ENCODE results near the gene SLC38A4.

Gene SLC38A4

GRCh38 chr12:46824709-46825108 lies 1.1 kb downstream of the SLC38A4 start:
- H2BK12ac ChIP-seq (ENCODE audit: low read length) = no peak overlapping the region
- H4K8ac ChIP-seq (ENCODE audit: low read depth, low read length) = no peak overlapping the region
- no peak overlapping the region for H2AFZ ChIP-seq (ENCODE audit: low read length)
- no peak overlapping the region for H2BK5ac ChIP-seq (ENCODE audit: low read length)
- H3K18ac ChIP-seq (ENCODE audit: low read length) = no peak overlapping the region
- no peaks in the 10 kb centered on the region for H3K9me3 ChIP-seq (replicated peaks in 1 of 2; ENCODE audit: control insufficient read depth in 2 of 2, insufficient read depth in 1 of 2, low read depth in 1 of 2, low read length in 2 of 2)
- H3K27me3 ChIP-seq (ENCODE audit: control insufficient read depth in 3 of 3, insufficient read depth in 3 of 3, low read depth in 1 of 3, low read length in 3 of 3) = peaks cover 0 to 11% (median 0%) of the 10 kb centered on the region in 3 experiments
- H2BK15ac ChIP-seq (ENCODE audit: low read length) = no peak overlapping the region
- no peak overlapping the region for H3K14ac ChIP-seq (ENCODE audit: low read length)
- no peak for DNase-seq (ENCODE audit: low spot score)
- H3K4ac ChIP-seq (ENCODE audit: low read length) = no peak overlapping the region
- no peak overlapping the region for H3K23ac ChIP-seq (ENCODE audit: low read depth, low read length, poor library complexity)
- H3K79me1 ChIP-seq (ENCODE audit: low read depth, low read length) = no peaks in the 10 kb centered on the region
- H3K4me1 ChIP-seq (ENCODE audit: control insufficient read depth in 2 of 2, insufficient read depth in 1 of 2, low read depth in 1 of 2, low read length in 2 of 2) = peaks cover 0 to 3% of the 10 kb centered on the region in 2 donors
- H3K4me3 ChIP-seq (ENCODE audit: low read length in 2 of 2) = no peak overlapping the region
- H2AK5ac ChIP-seq (ENCODE audit: low read depth, low read length) = no peak overlapping the region
- WGBS, 2 donors (ENCODE audit: extremely low coverage in 2 of 2, insufficient read length in 2 of 2, insufficient replicate concordance in 1 of 2) = no CpG with 5 or more reads among the region's 2 CpGs
- no peak overlapping the region for H3K9ac ChIP-seq (ENCODE audit: low read depth, low read length, poor library complexity)
- no peak overlapping the region for H4K91ac ChIP-seq (ENCODE audit: low read depth, low read length, poor library complexity)
- H3K36me3 ChIP-seq (replicated peaks in 1 of 2; ENCODE audit: control insufficient read depth in 2 of 2, insufficient read depth in 2 of 2, low read length in 2 of 2) = no peaks in the 10 kb centered on the region
- no peak overlapping the region for H3K4me2 ChIP-seq (ENCODE audit: insufficient read depth, low read length, poor library complexity, severe bottlenecking)
- H3K27ac ChIP-seq (replicated peaks; ENCODE audit: low read length) = no peak overlapping the region
- H2BK120ac ChIP-seq (ENCODE audit: low read depth, low read length) = no peak overlapping the region

- Histone ChIP-seq H3K9ac (ENCODE audit: low read depth, low read length, poor library complexity) (no peak overlapping the region), H3K9me3 (replicated peaks in 1 of 2; ENCODE audit: control insufficient read depth in 2 of 2, insufficient read depth in 1 of 2, low read depth in 1 of 2, low read length in 2 of 2) (no peaks in the 10 kb centered on the region), H3K4me2 (ENCODE audit: insufficient read depth, low read length, poor library complexity, severe bottlenecking) (no peak overlapping the region), H3K27me3 (ENCODE audit: control insufficient read depth in 3 of 3, insufficient read depth in 3 of 3, low read depth in 1 of 3, low read length in 3 of 3) (no peaks in the 10 kb centered on the region), H4K8ac (ENCODE audit: low read depth, low read length) (no peak overlapping the region), H4K91ac (ENCODE audit: low read depth, low read length, poor library complexity) (no peak overlapping the region), H3K18ac (ENCODE audit: low read length) (no peak overlapping the region), H2AK5ac (ENCODE audit: low read depth, low read length) (no peak overlapping the region), H3K4me3 (ENCODE audit: low read length in 2 of 2) (no peak overlapping the region), H3K4ac (ENCODE audit: low read length) (no peak overlapping the region), H2BK12ac (ENCODE audit: low read length) (no peak overlapping the region), H2AFZ (ENCODE audit: low read length) (no peak overlapping the region), H2BK120ac (ENCODE audit: low read depth, low read length) (no peak overlapping the region), H3K79me1 (ENCODE audit: low read depth, low read length) (no peaks in the 10 kb centered on the region), H3K14ac (ENCODE audit: low read length) (no peak overlapping the region), H2BK5ac (ENCODE audit: low read length) (no peak overlapping the region), H3K27ac (replicated peaks; ENCODE audit: low read length) (no peak overlapping the region), H3K23ac (ENCODE audit: low read depth, low read length, poor library complexity) (no peak overlapping the region), H3K36me3 (replicated peaks in 1 of 2; ENCODE audit: control insufficient read depth in 2 of 2, insufficient read depth in 2 of 2, low read length in 2 of 2) (no peaks in the 10 kb centered on the region), H2BK15ac (ENCODE audit: low read length) (no peak overlapping the region), H3K4me1 (ENCODE audit: control insufficient read depth in 2 of 2, insufficient read depth in 1 of 2, low read depth in 1 of 2, low read length in 2 of 2) (no peaks in the 10 kb centered on the region)
- no peak for DNase-seq (ENCODE audit: low spot score)
Measured at GRCh38 chr12:46818642-46819041, 7.2 kb downstream of the SLC38A4 start.

- no peak overlapping the region for H3K4ac ChIP-seq (ENCODE audit: low read length)
- H3K4me1 ChIP-seq (ENCODE audit: control insufficient read depth in 2 of 2, insufficient read depth in 1 of 2, low read depth in 1 of 2, low read length in 2 of 2) = peaks cover 0 to 3% of the 10 kb centered on the region in 2 donors
- no peaks in the 10 kb centered on the region for H3K79me1 ChIP-seq (ENCODE audit: low read depth, low read length)
- no peak overlapping the region for H4K8ac ChIP-seq (ENCODE audit: low read depth, low read length)
- H3K36me3 ChIP-seq (replicated peaks in 1 of 2; ENCODE audit: control insufficient read depth in 2 of 2, insufficient read depth in 2 of 2, low read length in 2 of 2) = no peaks in the 10 kb centered on the region
- WGBS, 2 donors (ENCODE audit: extremely low coverage in 2 of 2, insufficient read length in 2 of 2, insufficient replicate concordance in 1 of 2) = no CpG with 5 or more reads among the region's 2 CpGs
- DNase-seq (ENCODE audit: low spot score) = no peak
- H3K14ac ChIP-seq (ENCODE audit: low read length) = no peak overlapping the region
- no peak overlapping the region for H3K27ac ChIP-seq (replicated peaks; ENCODE audit: low read length)
- H3K4me3 ChIP-seq (ENCODE audit: low read length in 2 of 2) = no peak overlapping the region
- no peak overlapping the region for H3K18ac ChIP-seq (ENCODE audit: low read length)
- H2BK5ac ChIP-seq (ENCODE audit: low read length) = no peak overlapping the region
- no peak overlapping the region for H4K91ac ChIP-seq (ENCODE audit: low read depth, low read length, poor library complexity)
- H2BK120ac ChIP-seq (ENCODE audit: low read depth, low read length) = no peak overlapping the region
- no peak overlapping the region for H2BK15ac ChIP-seq (ENCODE audit: low read length)
- H2AFZ ChIP-seq (ENCODE audit: low read length) = no peak overlapping the region
- H3K4me2 ChIP-seq (ENCODE audit: insufficient read depth, low read length, poor library complexity, severe bottlenecking) = no peak overlapping the region
- H2AK5ac ChIP-seq (ENCODE audit: low read depth, low read length) = no peak overlapping the region
- no peaks in the 10 kb centered on the region for H3K9me3 ChIP-seq (replicated peaks in 1 of 2; ENCODE audit: control insufficient read depth in 2 of 2, insufficient read depth in 1 of 2, low read depth in 1 of 2, low read length in 2 of 2)
- H3K9ac ChIP-seq (ENCODE audit: low read depth, low read length, poor library complexity) = no peak overlapping the region
- H3K23ac ChIP-seq (ENCODE audit: low read depth, low read length, poor library complexity) = no peak overlapping the region
- no peak overlapping the region for H2BK12ac ChIP-seq (ENCODE audit: low read length)
- no peaks in the 10 kb centered on the region for H3K27me3 ChIP-seq (ENCODE audit: control insufficient read depth in 3 of 3, insufficient read depth in 3 of 3, low read depth in 1 of 3, low read length in 3 of 3)
Measured at GRCh38 chr12:46815809-46816208, 10.0 kb downstream of the SLC38A4 start.

- Histone ChIP-seq H4K91ac (ENCODE audit: low read depth, low read length, poor library complexity) (no peak overlapping the region), H3K9ac (ENCODE audit: low read depth, low read length, poor library complexity) (no peak overlapping the region), H3K23ac (ENCODE audit: low read depth, low read length, poor library complexity) (no peak overlapping the region), H3K4me3 (ENCODE audit: low read length in 2 of 2) (no peak overlapping the region), H3K9me3 (replicated peaks in 1 of 2; ENCODE audit: control insufficient read depth in 2 of 2, insufficient read depth in 1 of 2, low read depth in 1 of 2, low read length in 2 of 2) (no peaks in the 10 kb centered on the region), H3K14ac (ENCODE audit: low read length) (no peak overlapping the region), H2BK5ac (ENCODE audit: low read length) (no peak overlapping the region), H3K4ac (ENCODE audit: low read length) (no peak overlapping the region), H3K27me3 (ENCODE audit: control insufficient read depth in 3 of 3, insufficient read depth in 3 of 3, low read depth in 1 of 3, low read length in 3 of 3) (no peaks in the 10 kb centered on the region), H3K36me3 (replicated peaks in 1 of 2; ENCODE audit: control insufficient read depth in 2 of 2, insufficient read depth in 2 of 2, low read length in 2 of 2) (no peaks in the 10 kb centered on the region), H3K79me1 (ENCODE audit: low read depth, low read length) (no peaks in the 10 kb centered on the region), H2AFZ (ENCODE audit: low read length) (no peak overlapping the region), H2BK15ac (ENCODE audit: low read length) (no peak overlapping the region), H3K18ac (ENCODE audit: low read length) (no peak overlapping the region), H3K4me1 (ENCODE audit: control insufficient read depth in 2 of 2, insufficient read depth in 1 of 2, low read depth in 1 of 2, low read length in 2 of 2) (peaks cover 0 to 3% of the 10 kb centered on the region in 2 donors), H2AK5ac (ENCODE audit: low read depth, low read length) (no peak overlapping the region), H4K8ac (ENCODE audit: low read depth, low read length) (no peak overlapping the region), H3K27ac (replicated peaks; ENCODE audit: low read length) (no peak overlapping the region), H2BK120ac (ENCODE audit: low read depth, low read length) (no peak overlapping the region), H2BK12ac (ENCODE audit: low read length) (no peak overlapping the region), H3K4me2 (ENCODE audit: insufficient read depth, low read length, poor library complexity, severe bottlenecking) (no peak overlapping the region)
- no CpG with 5 or more reads among the region's 2 CpGs for WGBS, 2 donors (ENCODE audit: extremely low coverage in 2 of 2, insufficient read length in 2 of 2, insufficient replicate concordance in 1 of 2)
- no peak for DNase-seq (ENCODE audit: low spot score)
Measured at GRCh38 chr12:46814143-46814542, 11.7 kb downstream of the SLC38A4 start.
